Measurements from ENCODE around the gene HHAT. TPM values are rescaled to one million over a fixed set of nuclear protein-coding genes. Genes with fewer than 3 reads are reported as not detected.

HHAT gene
- total RNA-seq, 4 donors from 2014 or later, result 0.31 to 0.33 (median 0.33) TPM; not detected in 1

DNA sequence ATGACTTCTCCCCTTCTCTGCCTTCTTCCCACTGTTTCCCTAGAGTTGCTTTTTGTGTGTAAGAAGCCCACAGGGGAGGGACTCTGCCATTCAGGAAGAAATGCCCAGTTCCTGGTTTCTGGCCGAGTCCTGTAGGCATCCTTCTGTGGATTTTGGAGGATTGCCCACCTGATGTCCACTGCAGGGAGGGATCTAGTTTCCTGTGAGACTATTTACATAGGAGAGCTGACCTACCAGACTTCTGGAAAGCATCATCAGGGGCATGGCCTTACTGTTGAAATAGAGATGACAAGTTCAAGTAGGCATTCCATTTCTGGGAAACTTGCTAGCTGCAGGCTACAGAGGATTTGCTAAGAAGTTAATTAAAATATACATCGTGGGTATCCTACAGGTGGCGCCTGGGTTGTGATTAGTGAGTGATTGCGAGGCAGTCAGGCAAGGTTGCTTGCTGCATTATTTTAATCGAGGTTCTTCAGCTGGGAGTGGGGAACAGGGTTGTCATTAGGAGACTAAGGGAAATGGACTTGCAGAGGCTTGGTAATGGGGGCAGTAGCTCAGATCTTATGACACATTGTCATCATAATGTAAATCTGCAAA is 148.7 kb downstream of the HHAT start:
- Histone ChIP-seq H3K4me3 (no peak overlapping the region), H3K36me3 (no peaks in the 10 kb centered on the region), H3K4me1 (no peaks in the 10 kb centered on the region), H3K27ac (no peak overlapping the region), H3K27me3 (no peaks in the 10 kb centered on the region), H3K9me3 (no peaks in the 10 kb centered on the region)
- ATAC-seq (no peak), DNase-seq (no peak)
- intact Hi-C loops (cut with DNase I; ENCODE audit: low total_unique reads) (no loop called here), in situ Hi-C loops (cut with MboI; ENCODE audit: low sequenced_read_pairs in 4 of 4) (no loop called here)
- TF ChIP-seq, protein P1, sequence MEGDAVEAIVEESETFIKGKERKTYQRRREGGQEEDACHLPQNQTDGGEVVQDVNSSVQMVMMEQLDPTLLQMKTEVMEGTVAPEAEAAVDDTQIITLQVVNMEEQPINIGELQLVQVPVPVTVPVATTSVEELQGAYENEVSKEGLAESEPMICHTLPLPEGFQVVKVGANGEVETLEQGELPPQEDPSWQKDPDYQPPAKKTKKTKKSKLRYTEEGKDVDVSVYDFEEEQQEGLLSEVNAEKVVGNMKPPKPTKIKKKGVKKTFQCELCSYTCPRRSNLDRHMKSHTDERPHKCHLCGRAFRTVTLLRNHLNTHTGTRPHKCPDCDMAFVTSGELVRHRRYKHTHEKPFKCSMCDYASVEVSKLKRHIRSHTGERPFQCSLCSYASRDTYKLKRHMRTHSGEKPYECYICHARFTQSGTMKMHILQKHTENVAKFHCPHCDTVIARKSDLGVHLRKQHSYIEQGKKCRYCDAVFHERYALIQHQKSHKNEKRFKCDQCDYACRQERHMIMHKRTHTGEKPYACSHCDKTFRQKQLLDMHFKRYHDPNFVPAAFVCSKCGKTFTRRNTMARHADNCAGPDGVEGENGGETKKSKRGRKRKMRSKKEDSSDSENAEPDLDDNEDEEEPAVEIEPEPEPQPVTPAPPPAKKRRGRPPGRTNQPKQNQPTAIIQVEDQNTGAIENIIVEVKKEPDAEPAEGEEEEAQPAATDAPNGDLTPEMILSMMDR (IDR thresholded peaks at IDR 0.05 in 4 of 5, conservative IDR thresholded peaks at IDR 0.05 in 1 of 5), result no peak
- no peak for TF ChIP-seq POLR2A (IDR thresholded peaks at IDR 0.05)

DNA sequence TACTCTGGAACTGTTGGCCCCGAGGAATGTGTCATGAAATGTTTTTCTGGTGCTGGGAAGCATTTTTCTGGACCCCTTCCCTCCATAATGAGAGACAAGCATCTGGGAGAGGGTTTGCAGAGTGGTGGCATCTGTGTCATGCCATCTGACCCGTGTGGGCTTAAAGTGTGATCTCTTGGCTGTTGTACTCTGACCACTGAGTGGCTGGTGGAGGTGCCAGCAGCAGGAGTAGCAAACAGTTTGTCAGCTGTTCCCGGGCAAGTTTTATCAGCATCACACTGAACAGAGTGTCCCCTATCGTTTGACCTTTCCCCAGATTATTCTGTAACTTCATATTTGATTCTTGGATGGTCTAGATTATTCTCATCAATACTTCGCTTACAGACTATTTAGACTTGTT is 150.1 kb downstream of the HHAT start:
- Histone ChIP-seq H3K4me1 (no peaks in the 10 kb centered on the region), H3K27me3 (no peaks in the 10 kb centered on the region), H3K4me3 (no peak overlapping the region), H3K9me3 (no peaks in the 10 kb centered on the region), H3K27ac (no peak overlapping the region), H3K36me3 (no peaks in the 10 kb centered on the region)
- intact Hi-C loops (cut with DNase I; ENCODE audit: low total_unique reads) (no loop called here), in situ Hi-C loops (cut with MboI; ENCODE audit: low sequenced_read_pairs in 4 of 4) (no loop called here)
- DNase-seq (no peak), ATAC-seq (no peak)
- TF ChIP-seq, protein P1 (IDR thresholded peaks at IDR 0.05 in 4 of 5, conservative IDR thresholded peaks at IDR 0.05 in 1 of 5), result no peak
- TF ChIP-seq POLR2A (IDR thresholded peaks at IDR 0.05), result no peak

DNA sequence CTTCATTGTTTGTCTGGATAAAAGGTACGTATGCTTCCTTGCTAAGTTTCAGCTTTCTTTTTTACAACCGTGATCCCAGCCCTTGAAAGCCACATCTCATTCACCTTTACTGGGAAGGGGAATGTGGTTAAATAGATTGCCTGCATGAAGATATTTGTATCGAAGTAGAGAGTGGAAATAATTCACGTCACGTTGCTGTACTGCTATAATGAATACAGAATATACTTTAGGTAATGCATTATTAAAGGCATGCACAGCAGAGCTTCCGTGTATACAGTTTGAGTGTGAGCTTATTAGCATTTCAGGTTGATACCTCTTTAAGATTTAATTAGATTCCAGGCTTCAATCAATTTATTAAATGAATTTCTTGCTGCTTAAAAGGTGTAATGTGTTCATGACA is 153.8 kb downstream of the HHAT start:
- ATAC-seq (no peak), DNase-seq (no peak)
- Histone ChIP-seq H3K36me3 (no peaks in the 10 kb centered on the region), H3K27ac (no peak overlapping the region), H3K9me3 (no peaks in the 10 kb centered on the region), H3K4me3 (no peak overlapping the region), H3K4me1 (no peaks in the 10 kb centered on the region), H3K27me3 (no peaks in the 10 kb centered on the region)
- in situ Hi-C loops (cut with MboI; ENCODE audit: low sequenced_read_pairs in 4 of 4) (no loop called here), intact Hi-C loops (cut with DNase I; ENCODE audit: low total_unique reads) (no loop called here)
- TF ChIP-seq, protein P1 (IDR thresholded peaks at IDR 0.05 in 4 of 5, conservative IDR thresholded peaks at IDR 0.05 in 1 of 5), result no peak
- TF ChIP-seq POLR2A (IDR thresholded peaks at IDR 0.05), result no peak

DNA sequence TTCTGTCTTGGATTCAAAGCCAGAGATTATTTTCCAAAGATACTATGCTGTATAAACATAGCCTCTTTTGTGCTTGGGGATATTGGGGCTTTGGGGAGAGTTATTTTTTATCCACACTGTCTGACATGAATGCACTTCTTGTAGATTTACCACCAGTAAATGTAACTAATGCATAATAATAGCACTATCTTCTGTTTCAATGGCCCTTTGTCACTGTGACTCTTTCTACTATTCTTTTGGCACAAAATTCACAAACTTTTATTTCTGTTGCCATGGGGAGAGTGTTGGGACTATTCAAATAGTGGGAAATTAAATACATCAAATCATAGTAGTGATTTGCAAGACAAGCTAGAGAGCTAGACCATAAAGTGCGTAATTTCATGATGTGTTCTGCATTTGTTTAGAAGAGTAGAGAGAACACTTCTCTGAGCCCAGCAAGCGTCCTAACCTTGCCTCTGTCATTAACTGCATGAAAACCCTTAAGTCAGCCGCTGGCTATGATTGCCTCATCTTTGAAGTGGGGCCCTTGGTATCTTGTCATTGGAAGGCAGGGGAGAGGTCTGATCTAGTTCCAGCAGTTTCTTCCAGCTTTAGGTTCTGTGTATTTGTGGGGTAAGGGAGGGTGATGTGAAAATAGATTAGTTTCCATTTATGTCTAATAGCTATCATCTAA is 154.4 kb downstream of the HHAT start:
- in situ Hi-C loops (cut with MboI; ENCODE audit: low sequenced_read_pairs in 4 of 4) (no loop called here), intact Hi-C loops (cut with DNase I; ENCODE audit: low total_unique reads) (no loop called here)
- Histone ChIP-seq H3K27ac (no peak overlapping the region), H3K4me3 (no peak overlapping the region), H3K9me3 (no peaks in the 10 kb centered on the region), H3K27me3 (no peaks in the 10 kb centered on the region), H3K36me3 (no peaks in the 10 kb centered on the region), H3K4me1 (no peaks in the 10 kb centered on the region)
- ATAC-seq, result no peak
- TF ChIP-seq, protein P1 (IDR thresholded peaks at IDR 0.05 in 4 of 5, conservative IDR thresholded peaks at IDR 0.05 in 1 of 5), result no peak
- no peak for TF ChIP-seq POLR2A (IDR thresholded peaks at IDR 0.05)
- no peak for DNase-seq

Measured in gastrocnemius medialis (tissue), 4 donors.